HCT116 (cell line): ENCODE results near the gene NPIPA1.
"Not testable (repeated sequence)": the region's sequence is repeated elsewhere in the genome, so short reads cannot be mapped to it uniquely, and the experiment has no call there.

Experiments used
- POLR2AphosphoS5 ChIP-seq: IDR thresholded peaks from 2 replicates; pipeline ENCODE4 v1.6.1; 2011; ENCODE audit warnings: mild to moderate bottlenecking, low read depth, low read length, moderate library complexity
- YY1 ChIP-seq: IDR thresholded peaks from 2 replicates; pipeline ENCODE4 v1.6.1; 2011; ENCODE audit warnings: low read length, low read depth, moderate library complexity, mild to moderate bottlenecking; ENCODE audit not compliant: insufficient replicate concordance; ENCODE audit errors: extremely low read depth

DNA sequence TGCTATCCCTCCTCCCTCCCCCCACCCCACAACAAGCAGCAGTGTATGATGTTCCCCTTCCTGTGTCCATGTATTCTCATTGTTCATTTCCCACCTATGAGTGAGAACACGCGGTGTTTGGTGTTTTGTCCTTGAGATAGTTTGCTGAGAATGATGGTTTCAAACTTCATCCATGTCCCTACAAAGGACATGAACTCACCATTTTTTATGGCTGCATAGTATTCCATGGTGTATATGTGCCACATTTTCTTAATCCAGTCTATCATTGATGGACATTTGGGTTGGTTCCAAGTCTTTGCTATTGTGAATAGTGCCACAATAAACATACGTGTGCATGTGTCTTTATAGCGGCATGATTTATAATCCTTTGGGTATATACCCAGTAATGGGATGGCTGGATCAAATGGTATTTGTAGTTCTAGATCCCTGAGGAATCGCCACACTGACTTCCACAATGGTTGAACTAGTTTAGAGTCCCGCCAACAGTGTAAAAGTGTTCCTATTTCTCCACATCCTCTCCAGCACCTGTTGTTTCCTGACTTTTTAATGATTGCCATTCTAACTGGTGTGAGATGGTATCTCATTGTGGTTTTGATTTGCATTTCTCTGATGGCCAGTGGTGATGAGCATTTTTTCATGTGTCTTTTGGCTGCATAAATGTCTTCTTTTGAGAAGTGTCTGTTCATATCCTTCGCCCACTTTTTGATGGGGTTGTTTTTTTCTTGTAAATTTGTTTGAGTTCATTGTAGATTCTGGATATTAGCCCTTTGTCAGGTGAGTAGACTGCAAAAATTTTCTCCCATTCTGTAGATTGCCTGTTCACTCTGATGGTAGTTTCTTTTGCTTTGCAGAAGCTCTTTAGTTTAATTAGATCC lies 56.3 kb downstream of the NPIPA1 start:
- TF ChIP-seq POLR2AphosphoS5, YY1: not testable (repeated sequence)
